Superior temporal gyrus (tissue), 1 donor: ENCODE data around the gene PIK3R6.

Source experiments
- DNase-seq: peaks from one replicate; pipeline ENCODE4 v3.0.0-alpha.2; 2016; ENCODE audit errors: extremely low spot score

The PIK3R6 gene

DNA sequence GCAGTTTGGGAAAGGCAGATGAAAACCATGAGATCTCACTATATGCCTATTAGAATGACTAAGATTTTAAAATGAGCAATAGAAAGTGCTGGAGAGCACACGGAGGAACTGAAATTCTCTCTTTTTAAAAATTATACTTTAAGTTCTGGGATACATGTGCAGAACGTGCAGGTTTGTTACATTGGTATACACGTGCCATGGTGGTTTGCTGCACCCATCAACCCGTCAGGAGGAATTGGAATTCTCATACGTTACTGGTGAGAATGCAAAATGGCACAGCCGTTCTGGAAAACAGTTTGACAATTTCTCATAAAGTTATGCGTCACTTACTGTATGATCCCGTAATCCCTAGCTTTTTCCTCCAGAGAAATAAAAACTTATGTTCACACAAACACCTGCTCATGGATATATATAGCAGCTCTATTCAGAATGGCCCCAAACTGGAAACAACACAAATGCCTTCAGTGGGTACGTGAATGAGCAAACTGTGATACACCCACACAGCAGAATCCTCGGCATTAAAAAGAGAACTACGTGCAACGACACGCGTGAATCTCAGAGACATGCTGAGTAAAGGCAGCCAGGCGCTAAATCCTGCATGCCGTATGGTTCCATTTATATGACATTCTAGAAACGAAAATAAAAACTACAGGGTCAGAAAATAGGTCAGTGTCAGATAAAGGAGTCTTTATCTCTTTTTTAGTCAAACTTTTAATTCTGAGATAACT, 11.8 kb downstream of the PIK3R6 start:
- DNase-seq = peak; percentile 42

DNA sequence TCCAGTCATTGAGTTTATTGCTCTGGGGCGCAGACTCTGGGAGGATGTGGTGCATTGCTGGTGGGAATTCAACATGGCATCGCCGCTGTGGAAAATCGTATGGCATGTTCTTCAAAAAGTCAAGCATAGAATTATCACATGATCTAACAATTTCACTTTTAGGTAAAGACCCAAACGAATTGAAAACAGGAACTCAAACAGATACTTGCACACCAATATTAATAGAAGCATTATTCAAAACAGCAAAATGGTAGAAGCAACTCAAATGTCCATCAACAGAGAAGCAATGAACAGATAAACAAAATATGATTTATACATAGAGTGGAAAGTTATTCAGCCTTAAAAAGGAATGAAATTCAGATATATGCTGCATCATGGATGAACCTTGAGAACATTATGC, 15.9 kb downstream of the PIK3R6 start:
- DNase-seq = no peak

DNA sequence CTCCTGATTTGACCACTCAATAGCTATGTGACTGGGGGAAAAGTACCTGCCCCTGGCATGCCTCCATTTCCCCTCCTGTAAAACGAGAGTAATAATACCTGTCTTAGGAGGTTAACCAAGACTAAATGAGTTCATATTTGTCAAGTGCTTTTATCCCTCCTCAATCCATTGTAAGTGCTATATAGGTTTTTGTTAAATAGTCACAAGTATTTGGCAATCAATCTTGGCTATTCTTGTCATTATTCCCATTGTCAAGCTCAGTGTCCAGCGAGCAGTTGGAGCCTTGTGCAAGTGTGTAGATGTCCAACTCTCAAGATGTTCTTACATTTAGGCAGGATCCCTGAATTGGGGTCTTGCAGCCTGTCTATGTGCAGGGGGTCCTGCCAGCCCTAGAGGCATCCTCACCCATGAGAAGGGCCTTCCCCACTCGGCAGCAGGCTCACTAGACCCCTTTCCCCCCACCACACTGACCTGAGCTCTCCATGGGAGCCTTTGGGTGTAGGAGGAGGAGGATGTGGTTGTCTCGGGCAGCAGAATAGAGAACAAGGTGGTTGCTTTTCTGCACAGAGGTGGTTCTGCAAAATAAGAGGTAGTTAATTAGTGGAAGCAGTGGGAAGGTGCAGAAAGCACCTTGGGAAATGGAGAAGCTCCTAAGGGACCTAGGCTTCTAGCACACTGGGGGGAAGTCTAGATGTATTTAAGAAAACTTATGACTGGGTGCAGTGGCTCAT, 18.0 kb downstream of the PIK3R6 start:
- DNase-seq = no peak

DNA sequence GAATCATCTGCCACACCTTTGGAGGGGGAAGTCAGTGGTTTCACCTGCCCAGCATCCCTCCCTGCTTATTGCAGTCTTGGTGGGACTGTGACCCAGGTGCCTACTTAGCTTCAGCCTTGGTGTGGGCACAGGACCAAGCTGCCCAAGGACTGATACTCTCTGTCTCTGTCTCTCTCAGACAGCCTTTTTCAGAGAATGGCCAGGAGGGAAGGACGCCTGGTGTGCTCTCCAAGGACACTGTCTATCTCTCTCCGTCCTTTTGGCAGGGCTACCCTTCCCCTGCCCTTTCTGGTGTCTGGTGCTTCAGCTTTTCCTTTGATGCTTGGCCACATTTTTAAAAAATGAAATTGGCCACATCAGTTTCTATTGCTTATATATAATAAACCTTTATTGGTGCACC, 19.6 kb downstream of the PIK3R6 start:
- DNase-seq = no peak

DNA sequence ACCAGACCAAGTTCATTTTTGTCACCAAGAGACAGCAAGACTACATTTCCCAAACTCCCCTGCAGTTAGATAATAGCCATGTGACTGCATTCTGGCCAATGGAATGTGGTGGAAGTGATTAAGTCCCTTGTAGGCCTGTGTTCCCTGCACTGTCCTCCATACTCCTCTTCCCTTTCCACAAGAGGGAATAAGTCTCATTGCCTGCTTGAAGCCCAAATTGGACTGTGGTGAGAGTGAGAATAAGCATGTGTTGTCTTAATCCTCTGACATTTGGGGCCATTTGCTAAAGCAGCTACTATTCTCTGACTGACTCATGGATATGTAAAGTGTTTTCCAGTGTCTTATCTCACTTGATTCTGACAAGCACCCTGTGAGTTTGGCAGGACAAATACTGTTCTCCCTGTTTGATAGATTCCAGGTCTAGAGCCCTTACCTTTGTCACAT, 20.7 kb downstream of the PIK3R6 start:
- DNase-seq = no peak

DNA sequence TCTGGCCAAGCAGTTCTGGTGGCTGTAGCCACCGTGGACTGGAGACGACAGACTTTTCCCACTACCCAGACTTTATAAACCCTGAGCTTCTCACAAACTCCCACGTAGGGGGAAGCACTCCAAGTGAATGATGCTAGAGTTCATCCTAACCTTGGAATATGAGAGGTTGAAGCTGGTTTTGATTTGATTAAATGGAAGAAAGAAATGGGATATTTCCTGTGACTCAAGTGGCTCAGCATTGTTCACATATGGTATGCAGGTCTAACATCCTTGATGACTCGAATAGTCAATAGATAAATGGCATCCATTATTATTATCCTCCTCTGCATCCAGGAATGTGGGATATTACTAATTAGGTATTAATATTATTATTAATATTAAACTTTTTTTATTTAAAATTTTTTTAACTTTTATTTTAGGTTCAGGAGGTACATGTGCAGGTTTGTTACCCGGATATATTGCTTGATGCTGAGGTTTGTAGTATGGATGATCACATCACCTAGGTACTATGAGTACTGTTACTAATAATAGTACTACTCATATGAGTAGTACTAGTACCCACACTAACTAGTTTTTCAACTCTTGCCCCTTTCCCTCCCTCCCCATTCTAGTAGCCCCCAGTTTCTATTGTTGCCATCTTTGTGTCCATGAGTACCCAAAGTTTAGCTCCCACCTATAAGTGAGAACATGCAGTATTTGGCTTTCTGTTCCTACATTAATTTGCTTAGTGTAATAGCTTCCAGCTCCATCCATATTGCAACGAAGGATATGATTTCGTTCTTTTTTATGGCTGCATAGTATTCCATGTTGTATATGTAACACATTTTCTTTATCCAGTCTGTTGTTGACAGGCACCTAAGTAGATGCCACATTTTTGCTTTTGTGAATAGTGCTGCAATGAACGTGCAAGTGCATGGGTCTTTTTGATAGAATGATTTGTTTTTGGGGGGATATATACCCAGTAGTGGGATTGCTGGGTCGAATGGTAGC, 22.9 kb downstream of the PIK3R6 start:
- no peak for DNase-seq

DNA sequence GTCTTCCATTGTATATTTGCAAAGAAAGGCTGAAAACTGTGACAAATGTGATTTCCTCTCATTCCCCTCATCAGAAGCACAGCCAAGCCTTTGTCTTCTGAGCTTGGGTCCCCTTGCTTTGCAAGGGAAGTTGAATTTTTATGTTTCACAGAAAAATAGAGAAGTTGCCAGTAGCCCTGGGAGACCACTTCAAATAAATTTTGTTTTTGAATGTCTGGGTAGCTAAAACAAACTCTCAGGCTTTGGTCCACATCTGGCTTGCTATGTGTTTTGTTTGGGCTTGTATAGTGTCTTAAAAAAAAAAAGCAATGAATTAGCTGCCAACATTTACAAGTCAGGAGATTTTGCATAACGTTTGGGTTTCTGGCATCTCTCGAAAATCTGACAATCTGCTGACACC, 24.1 kb downstream of the PIK3R6 start:
- DNase-seq = no peak

DNA sequence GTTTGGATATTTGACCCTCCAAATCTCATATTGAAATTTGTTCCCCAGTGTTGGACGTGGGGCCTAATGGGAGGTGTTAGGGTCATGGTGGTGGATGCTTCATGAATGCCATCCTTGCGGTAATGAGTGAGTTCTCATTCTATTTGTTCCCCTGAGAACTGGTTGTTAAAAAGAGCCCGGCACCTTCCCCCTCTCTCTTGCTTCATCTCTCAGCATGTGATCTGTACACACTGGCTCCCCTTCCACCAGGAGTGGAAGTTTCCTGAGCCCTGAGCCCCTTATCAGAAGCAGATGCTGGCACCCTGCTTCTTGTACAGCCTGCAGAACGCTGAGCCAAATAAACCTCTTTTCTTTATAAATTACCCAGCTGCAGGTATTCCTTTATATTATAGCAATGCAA, 25.6 kb downstream of the PIK3R6 start:
- no peak for DNase-seq

DNA sequence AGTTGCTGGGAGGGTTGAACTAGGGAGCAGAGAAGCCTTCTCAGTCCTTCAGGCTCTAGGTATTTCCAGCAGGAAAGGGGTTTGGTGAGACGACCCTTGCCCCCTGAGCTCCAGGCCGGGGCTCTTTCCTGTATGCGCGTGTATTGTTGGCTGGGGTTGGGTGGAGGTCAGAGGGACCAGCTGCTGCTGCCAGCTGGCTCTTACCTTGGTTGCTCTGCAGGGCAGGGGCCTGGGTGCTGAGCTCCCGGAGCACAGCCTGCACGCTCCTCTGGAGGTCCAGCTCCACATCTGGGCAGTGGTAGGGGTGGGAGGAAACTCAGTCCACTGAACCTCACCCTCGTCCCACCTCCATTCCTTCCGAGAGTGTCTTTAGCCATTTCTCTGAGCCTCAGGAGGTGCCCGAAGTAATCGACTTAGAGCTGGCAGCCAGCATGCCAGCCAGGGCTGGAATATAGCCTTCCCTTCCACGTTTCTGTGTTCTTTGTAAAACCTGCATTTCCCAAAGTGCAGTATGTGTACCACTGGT, 28.0 kb downstream of the PIK3R6 start:
- no peak for DNase-seq

DNA sequence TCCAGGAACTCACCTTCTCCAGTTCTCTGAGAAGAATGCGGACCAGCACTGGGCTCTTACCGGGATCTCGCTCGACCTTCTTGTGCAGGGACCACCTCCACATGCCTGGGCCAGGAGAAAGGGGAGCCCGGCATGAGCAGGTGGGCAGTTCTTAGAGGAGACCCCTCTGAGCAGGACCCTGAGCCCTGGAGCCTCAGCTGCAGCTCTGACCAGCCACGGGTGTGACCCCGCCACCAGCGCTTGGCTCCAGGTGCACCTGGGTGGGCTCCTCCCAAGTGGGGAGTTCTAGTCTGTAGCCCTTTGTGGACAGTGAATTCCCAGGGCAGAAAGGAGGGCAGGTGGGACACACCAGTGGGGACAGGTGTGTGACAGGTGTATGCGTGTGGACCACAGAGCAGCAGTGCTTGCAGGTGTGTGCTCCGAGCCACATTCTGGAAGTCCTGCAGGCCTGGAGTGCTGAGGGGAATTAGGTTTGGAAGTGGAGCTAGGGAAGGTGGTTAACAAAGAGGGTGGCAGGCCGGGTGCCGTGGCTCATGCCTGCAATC, 28.9 kb downstream of the PIK3R6 start:
- no peak for DNase-seq

DNA sequence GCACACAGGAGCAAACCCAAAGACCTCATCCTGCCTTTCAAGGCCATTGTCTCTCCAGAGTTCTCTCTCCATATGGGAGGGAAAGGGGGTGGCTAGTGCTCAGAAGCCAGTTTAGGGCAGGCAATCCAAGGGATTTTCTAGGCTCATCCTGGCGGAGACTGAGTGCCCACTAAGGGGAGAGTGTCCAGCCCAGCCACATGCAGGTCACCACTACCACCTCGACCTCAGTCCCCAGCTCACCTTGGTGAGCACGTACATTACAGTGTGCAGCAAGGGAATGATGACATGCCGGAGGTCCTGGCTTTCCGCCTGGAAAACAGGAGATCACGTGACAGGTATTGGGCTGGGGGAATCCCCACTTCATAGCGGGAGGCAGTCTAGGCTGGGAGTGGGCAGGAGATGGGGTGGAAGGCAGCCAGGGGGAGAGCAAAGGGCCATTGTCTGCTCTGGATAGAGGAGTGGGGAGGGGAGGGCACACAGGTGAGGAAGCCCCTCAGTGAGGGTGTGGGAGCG, 29.9 kb downstream of the PIK3R6 start:
- no peak for DNase-seq

DNA sequence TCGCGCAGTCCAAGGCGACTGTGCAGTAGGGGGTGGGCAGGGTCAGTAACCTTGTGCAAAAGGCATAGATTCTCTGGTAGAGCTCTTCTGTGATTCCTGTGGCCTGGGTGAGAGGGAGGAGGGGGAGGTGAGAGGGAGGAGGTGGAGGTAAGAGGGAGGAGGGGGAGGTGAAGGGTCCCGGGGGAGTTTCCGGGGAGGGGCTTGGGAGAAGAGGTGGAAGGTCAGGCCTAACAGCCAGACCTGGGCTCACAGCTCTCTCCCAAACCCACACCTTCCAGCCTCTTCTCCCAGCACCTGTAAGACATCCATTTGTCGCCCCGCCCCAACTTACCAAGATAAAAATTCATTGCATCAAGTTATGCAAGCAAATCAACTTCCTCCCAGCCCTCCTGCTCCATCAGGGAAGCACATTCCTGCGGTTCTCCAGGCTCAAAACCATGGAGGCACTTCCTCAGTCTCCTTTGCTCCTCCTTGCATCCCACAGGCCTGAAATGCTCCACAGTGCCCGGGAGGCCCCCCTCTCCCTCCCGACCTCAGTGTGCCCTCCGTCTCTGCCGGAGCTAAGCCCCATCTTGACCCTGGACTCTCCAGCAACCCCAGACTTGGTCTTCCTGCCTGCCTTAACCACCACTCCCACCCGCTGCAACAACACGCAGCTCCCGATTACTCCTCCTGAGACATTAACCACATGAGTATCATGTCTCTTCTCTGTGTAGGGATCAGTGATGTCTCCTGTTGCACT, 30.5 kb downstream of the PIK3R6 start:
- no peak for DNase-seq

DNA sequence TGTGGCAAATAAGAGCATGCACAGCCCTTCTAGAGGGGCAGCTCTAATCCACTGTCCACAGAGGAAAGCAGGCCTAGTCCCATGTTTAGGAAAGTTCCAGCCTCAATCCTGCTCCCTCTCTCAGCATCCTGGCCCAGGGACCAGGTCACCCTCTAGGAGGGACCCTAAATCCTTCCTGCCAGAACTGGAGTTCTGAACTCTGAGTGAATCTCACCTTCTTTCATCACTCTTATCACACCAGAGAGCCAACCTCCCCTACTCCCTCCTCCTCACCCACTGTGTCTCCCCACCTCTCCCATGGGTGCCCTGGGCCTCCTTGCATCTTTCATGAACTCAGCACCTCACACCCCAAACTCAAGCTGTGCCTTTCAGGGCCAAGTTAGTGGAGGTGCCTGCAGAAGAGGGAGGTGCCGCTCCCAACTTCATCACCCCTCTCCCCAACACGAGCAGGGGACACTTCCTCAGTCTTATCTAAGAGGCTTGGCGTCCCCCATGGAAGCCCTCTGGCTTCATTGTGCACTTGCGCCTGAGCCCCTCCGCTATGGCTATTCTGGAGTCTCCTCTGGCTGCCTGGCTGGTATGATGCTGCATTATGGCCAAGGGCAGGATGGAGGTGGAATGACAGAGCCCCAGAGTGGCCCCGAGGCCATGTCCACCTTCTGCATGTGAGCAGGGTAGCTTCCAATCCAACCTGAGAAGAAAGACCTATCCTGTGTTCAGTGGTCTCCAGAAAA, 31.7 kb downstream of the PIK3R6 start:
- DNase-seq = no peak

DNA sequence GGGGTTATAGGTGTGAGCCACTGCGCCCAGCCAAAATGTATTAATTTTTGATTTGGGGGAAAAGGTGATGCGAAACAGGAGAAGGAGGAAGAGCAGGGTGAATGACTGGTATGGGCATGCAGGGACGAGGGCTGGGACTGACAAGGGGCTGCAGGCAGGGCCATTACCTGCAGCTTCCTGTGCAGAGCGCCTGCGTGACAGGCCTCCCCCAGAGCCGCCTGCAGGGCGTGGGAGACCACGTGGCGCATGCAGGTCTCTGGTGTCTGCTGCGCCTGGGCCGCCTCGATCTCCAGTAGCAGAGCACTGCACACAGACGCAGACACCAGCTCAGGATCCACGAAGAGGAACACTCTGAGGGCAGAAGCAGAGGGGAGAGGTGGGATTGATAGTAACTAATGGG, 32.4 kb downstream of the PIK3R6 start:
- DNase-seq = no peak

DNA sequence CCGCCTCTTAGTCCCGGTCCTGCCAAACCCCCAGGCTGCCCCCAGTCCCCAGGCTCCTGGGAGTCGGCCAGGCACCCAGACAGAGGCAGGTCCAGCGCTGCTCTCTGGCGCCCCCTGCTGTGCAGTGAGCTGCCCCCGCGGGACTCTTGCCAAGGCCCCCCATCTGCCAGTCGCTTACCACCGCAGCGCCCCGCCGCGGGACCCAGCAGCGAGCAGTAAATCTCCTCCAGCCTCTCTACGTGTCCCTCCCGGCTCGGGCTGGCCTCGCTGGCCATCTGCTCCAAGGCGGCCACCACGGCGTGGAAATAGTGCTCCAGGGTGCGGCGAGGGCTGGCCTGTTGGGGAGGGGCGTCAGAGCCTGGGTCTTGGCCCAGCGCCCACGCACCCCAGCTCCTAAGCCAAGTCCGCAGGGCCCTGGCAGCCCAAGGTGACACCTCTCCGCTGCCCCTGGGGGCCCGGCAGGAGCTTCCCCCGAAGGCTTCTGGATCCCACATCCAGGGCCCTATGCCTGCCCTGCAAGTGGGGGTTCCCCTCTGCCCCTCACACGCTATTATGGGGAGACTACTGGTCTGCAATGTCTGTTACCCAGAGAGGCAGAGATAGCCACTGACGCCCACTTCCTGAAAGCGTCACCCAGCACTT, 34.6 kb downstream of the PIK3R6 start:
- DNase-seq = no peak

DNA sequence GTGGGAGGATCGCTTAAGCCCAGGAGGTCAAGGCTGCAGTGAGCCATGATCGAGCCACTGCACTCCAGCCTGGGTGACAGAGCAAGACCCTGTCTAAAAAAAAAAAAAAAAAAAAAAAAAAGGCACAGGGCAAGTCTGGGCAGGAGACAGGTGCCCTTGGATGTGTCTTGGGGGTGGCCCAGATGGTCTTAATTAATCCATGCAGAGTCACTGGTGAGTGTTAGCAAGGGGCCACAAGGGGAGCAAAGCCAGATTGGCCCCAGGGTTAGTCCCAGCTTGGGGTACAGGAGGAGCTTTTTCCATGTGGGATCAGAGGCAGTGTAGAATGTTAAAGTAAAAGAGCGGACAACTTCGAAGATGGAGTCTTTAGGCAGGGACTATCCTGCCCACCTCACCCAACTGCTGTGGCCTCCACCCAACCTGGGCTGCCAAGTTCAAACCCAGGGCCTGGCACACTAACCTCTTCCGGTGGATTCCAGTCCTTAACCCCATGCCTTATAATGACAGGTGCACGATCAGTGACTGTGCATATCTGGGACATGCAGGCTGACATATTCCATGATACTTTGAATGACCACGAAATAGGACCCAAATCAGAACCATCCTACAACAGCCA, 36.1 kb downstream of the PIK3R6 start:
- DNase-seq = no peak

DNA sequence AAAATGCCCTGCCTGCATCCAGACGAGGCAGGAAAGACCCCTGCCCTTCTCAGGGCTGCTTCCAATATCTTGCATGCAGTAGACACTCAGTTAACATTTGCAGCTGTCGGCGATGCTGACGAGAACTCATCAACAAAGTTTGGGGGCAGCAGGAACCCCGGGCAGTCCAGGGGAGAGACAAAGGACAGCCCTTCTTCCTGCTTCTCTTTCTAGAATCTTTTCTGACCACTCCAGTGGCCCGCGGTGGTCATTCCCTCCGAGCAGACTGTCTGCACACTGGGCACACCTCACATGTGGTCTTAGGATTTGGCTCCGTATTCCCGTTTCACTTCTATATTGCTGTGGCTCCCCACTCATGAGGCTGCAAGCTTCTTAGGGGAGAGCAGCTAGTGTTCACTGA, 37.3 kb downstream of the PIK3R6 start:
- DNase-seq = no peak

DNA sequence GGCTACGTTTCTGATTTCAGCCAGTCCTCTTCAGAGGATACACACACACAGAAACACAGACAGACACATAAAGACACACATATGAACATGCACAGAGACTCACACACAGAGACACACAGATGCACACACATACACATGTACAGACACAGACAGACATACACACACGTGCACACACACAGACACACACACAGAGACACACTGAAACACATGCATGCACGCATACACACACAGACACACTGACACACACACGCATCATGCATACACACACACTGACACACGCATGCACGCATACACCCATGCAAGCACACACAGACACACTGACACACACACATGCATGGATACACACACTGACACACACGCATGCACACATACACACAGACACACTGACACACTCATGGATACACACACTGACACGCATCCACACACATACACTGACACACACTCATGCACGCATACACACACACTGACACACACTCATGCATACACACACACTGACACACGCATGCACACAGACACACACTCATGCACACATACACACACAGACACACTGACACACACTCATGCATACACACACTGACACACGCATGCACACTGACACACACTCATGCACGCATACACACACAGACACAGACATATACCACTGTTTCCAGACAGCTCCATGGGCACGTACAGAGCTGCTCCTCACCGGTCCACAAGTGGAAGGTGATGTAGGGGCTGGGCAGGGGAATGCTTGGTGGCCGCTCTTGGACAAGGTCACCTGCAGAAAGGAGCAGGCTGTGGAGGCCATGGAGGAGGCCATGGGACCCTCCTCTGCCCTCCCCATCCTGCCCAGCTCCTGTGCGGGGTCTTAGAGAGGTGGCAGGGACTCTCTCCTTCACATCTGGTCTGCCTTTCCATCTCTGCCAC, 38.2 kb downstream of the PIK3R6 start:
- no peak for DNase-seq
